Activated naive CD4-positive, alpha-beta T cell (primary cell): ENCODE data around the gene HMCN1.

ENCODE experiments used
- DNase-seq, 4 experiments: peaks; one replicate each; lab custom pipeline; 2025; lab: John Stamatoyannopoulos, UW

Gene HMCN1

DNA sequence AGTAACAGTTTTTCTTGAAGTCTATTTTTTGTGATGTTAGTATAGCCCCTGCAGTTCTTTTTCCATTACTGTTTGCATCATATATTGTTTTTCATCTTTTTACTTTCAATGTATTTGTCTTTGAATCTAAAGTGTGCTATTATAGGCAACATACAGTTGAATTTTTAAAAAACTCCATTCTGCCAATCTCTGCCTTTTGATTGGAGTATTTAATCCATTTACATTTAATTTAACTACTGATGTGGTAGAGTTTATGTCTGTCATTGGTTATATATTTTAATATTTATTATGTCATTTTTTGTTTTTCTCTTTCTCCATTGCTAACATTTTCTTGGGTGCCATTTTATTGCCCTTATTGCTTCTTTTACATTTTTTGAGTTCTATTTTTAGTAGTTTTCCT, 296.3 kb downstream of the HMCN1 start:
- no peak for DNase-seq

- DNase-seq = no peak
Observed at GRCh38 chr1:186033847-186034271, 299.7 kb downstream of the HMCN1 start.

GRCh38 chr1:186042230-186042629, 308.0 kb downstream of the HMCN1 start:
- DNase-seq = no peak

GRCh38 chr1:186043296-186043695, 309.1 kb downstream of the HMCN1 start:
- no peak for DNase-seq

GRCh38 chr1:186044079-186044685, 310.0 kb downstream of the HMCN1 start:
- DNase-seq = no peak

GRCh38 chr1:186046437-186047211, 312.4 kb downstream of the HMCN1 start:
- no peak for DNase-seq

GRCh38 chr1:186050360-186050759, 316.2 kb downstream of the HMCN1 start:
- DNase-seq = no peak

GRCh38 chr1:186054003-186054402, 319.8 kb downstream of the HMCN1 start:
- no peak for DNase-seq

GRCh38 chr1:186054932-186055331, 320.7 kb downstream of the HMCN1 start:
- no peak for DNase-seq

- DNase-seq = no peak
Observed at GRCh38 chr1:186055846-186056245, 321.7 kb downstream of the HMCN1 start.

DNA sequence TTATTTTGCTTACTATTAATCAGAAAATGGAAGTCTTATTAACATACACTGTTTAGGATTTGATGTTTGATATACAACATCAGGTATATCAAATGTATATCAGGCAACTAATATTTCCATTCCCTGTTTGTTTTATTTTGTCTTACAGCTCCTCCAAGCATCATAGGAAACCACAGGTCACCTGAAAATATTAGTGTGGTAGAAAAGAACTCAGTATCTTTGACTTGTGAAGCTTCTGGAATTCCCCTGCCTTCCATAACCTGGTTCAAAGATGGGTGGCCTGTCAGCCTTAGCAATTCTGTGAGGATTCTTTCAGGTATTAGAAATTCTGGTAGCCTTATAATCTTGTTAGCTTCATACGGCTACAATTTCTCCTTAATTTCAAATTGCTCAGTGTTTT, 322.9 kb downstream of the HMCN1 start:
- no peak for DNase-seq

DNA sequence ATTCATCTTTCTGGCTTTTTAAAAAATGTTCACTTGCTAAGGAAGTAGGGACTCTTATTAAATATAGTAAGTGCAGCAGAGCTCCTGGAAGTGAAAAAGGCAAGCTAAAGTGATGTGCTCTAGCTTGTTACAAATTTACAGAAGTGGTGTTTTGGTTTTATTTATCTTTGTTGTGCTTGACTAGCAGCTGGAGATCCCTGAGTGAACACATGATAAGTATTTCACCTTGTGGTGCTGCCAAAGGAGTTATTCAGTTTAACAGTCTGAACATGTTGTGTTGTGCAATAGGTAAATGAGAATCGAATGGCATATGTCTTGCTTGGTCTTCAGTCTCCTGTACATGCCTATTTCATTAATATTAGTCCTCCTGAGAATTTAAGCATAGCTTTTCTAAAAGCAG, 325.1 kb downstream of the HMCN1 start:
- no peak for DNase-seq

DNA sequence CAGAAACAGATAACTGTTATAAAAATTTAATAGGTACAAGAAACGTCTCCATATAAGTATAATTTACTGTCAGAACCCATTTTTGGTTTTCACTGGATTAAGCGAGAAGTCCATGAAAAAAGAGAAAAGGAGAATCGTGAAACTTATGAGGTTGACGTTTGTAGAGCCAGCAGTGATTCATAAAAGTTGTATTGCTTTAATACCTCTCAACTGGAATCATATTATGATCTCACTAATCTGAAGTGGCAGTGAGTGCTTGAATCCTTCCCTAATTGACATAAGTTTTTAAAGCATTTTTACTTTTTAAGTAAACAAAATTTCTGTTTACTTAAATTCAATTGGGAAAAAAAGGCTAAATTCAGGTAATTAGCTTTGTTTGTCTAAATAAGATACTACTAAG, 325.6 kb downstream of the HMCN1 start:
- DNase-seq = no peak

DNA sequence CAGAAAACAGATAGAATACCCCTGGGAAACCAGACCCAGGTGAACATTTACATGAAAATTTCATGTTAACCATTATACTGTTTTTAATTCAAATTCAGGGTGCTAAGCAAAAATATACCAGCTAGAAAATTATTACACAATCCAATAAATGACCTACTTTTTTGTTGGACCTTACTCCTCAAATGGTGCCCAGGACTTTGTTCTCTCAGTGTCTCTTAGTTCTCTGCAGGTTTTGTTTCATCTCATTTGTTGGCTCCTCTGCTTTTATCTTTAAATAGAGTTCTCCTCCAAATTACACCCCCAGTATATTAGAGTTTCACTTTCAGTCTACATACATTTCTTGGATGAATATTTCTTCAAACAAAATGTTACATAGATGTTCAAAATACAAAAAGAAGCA, 326.0 kb downstream of the HMCN1 start:
- DNase-seq = no peak

DNA sequence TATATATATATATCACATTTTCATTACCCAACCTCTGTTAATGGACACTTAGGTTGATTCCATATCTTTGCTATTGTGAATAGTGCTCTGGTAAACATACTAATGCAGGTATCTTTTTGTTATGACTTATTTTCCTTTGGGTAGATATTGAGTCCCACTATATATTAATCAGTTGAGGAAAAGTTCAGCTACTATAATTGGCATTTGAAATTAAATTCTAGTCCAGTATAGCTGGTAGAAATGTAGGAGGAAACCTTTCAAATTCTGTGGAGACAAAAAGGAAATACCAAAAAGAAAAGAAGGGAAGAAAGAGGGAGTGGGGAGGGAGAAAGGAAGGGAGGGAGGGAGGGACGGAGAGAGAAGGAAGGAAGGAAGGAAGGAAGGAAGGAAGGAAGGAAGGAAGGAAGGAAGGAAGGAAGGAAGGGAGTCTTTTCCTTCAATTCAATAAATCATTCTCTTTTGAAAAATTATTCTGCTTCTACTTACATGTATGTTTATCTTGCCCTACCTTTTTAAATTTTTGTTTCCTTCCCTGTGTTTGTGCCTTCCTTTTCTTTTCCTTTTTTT, 329.0 kb downstream of the HMCN1 start:
- DNase-seq = no peak

GRCh38 chr1:186066411-186066810, 332.2 kb downstream of the HMCN1 start:
- DNase-seq = no peak

DNA sequence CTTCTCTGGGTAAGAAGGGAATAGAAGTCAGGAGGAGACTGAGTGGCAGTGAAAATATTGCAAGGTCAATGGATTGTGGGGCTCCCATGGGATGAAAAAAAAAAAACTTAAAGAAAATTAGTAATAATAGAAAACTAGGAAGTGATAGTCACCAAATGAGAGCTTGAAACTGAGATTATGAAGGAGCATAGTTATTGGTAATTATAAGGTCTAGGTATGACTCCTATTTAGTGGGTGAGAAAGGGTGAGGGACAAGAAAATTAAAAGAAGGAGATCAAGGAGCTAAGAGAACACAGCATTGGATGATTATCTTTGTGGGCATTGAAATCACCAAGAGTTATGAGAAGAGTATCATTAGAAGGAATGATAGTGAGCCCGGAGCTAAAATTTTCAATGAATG, 339.5 kb downstream of the HMCN1 start:
- no peak for DNase-seq

DNA sequence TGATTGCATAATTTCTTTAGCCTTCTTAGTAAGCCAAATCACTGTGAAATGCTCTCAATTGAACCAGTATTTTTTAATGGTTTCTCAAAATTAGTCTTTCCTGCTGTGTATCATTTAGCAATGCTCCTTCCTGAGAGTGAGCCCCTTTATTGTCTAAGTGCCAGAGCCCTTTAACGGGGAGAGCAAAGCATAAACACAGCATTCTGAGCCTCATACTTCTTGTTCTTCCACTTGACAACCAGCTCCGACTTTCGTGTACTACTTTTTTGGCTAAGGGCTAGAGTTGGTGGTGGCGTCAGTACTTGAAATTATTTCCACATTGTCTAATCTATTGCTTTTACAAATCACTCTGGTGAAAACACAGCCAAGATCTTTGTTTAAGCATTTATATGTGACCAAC, 341.8 kb downstream of the HMCN1 start:
- no peak for DNase-seq

DNA sequence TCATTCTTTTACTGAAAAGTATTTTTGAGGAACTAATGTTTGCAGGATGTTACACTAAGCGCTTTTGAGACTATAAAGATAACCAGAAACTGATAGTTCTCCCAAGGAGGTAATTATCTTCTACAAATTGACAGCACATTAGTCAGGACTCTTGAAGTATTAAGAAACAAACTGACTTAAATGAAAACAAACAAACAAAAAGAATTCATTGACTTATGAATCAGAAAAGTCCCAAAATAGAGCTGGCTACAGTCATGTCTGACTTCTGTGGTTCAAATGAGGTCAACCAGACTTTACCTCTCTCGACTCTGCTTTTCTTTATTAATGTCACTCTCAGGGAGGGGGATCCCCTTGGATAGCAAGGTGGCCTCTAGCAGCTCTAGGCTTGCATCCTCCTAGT, 344.1 kb downstream of the HMCN1 start:
- no peak for DNase-seq

- DNase-seq = no peak
Observed at GRCh38 chr1:186079084-186079684, 345.0 kb downstream of the HMCN1 start.

- DNase-seq = no peak
Observed at GRCh38 chr1:186082235-186082937, 348.2 kb downstream of the HMCN1 start.

GRCh38 chr1:186086583-186086982, 352.4 kb downstream of the HMCN1 start:
- no peak for DNase-seq
